NAMALWA (cell line): ENCODE results near the gene FTCD.
"Not testable (repeated sequence)": the region's sequence is repeated elsewhere in the genome, so short reads cannot be mapped to it uniquely, and the experiment has no call there.

Source experiments
- DNase-seq: peaks from one replicate; pipeline ENCODE4 v3.0.0-alpha.2; 2015; ENCODE audit warnings: low spot score

Gene FTCD

DNA sequence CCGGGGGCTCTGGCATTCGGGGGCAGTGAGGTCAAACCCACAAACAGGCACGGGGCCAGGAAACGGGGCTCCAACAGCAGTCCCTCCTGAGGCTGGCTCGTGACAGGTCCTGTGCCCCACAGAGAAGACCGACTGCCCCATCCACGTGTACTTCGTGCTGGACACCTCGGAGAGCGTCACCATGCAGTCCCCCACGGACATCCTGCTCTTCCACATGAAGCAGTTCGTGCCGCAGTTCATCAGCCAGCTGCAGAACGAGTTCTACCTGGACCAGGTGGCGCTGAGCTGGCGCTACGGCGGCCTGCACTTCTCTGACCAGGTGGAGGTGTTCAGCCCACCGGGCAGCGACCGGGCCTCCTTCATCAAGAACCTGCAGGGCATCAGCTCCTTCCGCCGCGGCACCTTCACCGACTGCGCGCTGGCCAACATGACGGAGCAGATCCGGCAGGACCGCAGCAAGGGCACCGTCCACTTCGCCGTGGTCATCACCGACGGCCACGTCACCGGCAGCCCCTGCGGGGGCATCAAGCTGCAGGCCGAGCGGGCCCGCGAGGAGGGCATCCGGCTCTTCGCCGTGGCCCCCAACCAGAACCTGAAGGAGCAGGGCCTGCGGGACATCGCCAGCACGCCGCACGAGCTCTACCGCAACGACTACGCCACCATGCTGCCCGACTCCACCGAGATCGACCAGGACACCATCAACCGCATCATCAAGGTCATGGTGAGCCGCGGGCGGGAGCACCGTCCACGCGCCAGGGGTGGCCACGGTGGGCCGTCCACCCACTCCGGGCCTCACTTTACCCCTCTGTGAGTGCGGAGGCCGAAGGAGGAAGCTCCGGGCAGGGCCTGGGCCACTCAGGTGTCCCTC is 43.3 kb downstream of the FTCD start:
- DNase-seq: no peak

DNA sequence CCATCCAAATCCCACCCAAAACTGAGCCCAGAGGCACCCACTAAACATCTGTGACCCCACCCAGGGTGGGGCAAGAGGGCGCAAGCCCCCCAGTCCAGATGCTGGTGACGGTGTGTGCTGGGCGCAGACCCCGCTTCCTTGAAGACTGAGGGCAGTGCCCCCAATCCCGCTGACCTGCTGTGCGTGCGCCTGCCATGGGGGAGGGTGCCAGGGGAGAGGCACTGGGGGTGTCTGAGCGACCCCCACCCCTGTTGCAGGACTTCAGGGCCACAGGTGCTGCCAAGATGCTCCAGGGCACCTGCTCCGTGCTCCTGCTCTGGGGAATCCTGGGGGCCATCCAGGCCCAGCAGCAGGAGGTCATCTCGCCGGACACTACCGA is 44.2 kb downstream of the FTCD start:
- DNase-seq: no peak

DNA sequence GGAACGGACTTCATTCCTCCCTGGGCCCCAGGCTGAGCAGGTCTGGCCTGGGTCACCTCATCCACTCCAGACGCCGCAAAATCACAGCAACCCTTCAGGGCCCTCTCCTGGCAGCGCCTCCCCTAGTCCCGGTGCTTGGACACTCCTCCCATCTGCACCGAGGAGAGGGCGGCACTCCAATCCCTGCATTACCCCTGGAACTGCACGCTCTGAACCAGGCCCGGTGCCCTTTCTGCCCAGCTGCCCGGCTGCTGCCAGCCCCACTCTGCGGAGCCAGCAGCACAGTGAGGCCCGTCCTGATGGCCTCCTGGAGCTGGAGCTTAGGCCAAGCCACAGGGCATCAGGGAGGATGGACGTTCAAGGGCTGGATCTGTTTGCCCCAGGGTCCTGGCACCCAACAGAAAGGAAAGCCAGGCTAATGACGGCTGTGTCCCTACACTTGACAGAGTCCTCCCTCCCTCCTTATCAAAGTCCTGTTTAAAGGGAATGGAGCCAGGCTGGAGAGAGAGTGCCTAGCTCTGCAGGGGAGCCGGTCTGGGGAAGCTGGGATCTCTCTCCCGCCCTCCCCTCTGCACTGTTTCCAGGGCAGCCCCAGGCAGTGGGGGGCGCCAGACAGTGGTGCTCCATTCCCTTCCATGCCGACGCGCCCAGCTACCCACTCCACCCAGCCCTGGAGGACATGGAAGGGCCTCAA is 44.7 kb downstream of the FTCD start:
- no peak for DNase-seq

DNA sequence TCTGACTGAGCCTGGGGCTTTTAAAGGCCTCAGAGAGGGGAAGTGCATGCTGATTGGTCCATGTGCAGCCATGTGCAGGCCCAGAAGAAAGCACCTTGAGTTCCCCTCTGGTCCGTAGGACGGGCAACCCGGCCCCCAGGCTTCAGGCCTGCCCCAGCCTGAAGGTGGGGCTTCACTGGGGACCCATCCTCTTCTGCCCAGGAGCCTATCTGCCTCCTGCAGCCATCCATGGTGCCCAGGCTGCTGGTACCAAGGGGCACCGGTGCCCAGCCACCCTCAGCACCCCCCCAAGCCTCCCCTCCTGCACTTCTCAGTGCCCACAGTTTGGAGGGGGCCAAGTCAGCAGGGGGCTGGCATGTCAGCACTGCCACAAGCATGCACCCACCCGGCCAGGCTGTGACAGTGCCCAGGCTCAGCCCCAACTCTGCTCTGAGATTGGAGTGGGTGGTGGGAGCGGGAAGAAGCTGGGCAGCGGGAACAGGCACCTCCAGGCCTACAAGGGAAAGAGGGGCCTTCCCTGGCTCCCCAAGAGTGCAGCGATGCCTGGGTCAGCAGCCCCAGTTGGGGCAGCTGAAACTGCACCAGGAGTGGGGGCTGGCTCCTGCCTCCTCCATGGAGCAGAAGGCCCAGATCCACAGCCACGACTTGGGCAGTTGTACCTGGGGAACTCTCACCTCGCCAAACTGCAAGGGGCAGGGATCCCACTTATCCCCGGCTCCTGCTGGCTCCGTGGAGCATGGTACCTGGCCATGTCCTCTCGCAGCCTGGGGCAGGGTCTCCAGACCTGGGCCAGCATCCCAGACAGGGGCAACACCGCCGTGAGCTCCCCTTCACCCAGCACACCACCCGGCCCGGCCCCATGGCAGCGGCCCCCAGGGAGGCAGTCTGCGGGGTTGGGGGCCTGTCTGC is 45.8 kb downstream of the FTCD start:
- no peak for DNase-seq

DNA sequence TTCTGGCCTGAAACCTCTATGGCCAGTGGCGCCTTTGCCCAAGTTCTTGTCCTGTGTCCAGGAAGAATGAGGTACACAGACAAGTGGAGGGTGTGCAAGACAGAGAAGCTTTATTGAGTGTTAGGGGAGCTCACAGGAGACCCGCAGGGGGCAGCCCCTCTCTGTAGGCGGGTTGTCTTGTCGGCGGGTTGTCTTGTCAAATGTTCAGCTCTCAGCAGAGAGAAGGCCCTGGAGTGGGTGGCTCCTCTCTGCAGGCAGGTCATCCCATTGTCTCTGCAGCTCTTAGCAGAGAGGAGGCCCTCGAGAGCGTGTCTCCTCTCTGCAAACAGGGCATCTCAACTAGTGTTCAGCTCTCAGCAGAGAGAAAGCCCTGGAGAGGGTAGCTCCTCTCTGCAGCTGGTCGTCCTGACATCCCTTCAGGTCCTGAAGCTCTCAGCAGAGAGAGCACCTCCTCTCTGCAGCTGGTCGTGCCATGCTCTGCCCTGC is 46.5 kb downstream of the FTCD start:
- DNase-seq: no peak

DNA sequence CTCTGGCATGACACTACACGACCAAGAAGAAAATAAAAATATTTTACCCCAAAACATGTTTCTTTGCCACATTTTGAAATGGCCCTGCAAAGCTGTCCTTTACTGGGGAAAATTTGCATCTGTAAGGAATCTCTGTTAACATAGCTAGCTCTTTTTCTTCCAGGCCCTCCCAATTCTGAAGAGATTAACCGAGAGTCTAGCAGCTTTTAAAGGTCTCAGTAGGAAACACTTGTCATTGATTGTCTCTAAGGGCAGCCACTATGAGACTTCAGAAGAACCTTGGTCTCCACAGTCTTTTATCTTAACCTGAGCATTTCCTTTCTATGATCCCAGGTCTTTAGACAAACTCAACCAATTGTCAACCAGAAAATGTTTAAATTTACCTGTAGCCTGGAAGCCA is 48.0 kb downstream of the FTCD start:
- not testable (repeated sequence) for DNase-seq

DNA sequence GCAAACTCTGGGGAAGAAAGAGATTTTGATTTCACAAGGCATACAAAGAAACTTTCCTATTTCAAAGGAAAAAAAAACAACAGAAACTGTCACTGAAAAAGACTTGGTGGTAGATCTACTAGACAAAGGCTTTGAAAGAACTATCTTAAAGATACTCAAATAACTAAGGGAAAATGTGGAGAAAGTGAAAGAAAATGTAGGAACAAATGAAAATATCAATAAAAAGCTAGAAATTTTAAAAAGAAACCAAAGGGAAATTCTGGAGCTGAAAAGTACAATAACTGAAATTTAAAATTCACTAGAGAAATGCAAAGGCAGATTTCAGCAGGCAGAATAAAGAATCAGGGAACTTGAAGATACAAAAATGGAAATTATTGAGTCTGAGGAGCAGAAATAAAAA is 51.3 kb downstream of the FTCD start:
- DNase-seq: no peak

DNA sequence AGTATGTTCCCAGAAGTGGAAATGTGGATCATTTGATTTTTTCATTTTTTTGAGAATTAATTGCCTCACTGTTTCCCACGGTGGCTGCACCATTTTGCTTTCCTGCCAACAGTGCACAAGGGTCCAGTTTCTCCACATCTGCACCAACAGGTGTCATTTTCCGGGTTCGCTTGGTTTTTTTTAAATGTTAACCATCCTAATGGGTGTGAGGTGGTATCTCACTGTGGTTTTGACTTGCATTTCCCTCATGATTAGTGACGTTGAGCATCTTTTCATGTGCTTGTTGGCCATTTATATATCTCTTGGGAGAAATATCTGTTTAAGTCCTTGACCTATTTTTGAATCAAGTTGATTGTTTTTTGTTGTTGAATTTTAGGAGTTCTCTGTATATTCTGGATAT is 54.5 kb downstream of the FTCD start:
- no peak for DNase-seq

DNA sequence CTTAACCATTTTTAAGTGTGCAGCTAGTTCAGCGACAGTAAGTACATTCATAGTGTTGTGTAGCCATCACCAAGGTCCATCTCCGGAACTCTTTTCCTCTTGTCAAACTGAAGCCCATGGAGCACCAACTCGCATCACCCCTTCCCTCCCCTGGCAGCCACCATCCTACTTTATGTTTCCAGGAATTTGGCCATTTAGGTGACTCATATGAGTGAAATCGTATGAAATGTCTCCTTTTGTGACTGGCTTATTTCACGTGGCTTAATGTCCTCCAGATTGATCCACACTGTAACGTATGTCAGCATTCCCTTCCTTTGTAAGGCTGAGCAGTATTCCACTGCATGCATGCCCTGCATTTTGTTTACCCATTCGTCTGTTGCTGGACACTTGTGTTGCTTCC is 55.0 kb downstream of the FTCD start:
- DNase-seq: no peak

DNA sequence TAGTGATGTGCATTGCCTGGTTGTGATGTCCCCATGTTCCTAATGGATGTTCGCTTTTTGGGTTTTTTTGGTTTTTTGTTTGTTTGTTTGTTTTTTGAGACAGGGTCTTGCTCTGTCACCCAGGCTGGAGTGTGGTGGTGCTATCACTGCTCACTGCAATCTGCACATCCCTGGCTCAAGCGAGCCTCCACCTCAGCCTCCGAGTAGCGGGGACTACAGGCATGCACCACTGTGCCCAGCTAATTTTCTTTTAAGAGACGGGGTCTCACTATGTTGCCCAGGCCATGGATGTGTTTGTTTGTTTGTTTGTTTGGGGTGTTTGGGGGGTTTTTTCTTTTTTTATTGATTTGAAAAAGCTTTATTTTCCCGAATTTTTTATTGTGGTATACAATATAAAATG is 55.4 kb downstream of the FTCD start:
- DNase-seq: no peak

DNA sequence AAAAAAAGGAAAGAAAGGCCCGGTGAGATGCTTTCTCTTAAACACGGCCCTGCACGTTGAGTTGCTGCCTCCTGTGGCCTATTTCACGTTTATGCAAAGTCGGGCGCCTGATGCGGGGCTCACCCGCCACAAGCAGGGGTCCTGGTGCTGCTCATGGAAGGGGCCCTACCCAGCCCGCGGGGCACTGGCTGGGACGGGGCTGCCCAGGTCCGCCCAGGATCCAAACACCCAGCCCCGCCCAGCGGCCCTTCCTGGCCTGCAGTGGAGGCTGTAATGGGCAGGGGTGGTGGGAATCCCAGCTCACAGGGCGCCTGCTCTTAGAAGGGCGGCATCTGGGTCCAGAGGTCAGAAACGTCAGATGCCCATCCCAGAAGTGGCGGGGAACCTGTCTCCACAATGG is 55.9 kb downstream of the FTCD start:
- no peak for DNase-seq

DNA sequence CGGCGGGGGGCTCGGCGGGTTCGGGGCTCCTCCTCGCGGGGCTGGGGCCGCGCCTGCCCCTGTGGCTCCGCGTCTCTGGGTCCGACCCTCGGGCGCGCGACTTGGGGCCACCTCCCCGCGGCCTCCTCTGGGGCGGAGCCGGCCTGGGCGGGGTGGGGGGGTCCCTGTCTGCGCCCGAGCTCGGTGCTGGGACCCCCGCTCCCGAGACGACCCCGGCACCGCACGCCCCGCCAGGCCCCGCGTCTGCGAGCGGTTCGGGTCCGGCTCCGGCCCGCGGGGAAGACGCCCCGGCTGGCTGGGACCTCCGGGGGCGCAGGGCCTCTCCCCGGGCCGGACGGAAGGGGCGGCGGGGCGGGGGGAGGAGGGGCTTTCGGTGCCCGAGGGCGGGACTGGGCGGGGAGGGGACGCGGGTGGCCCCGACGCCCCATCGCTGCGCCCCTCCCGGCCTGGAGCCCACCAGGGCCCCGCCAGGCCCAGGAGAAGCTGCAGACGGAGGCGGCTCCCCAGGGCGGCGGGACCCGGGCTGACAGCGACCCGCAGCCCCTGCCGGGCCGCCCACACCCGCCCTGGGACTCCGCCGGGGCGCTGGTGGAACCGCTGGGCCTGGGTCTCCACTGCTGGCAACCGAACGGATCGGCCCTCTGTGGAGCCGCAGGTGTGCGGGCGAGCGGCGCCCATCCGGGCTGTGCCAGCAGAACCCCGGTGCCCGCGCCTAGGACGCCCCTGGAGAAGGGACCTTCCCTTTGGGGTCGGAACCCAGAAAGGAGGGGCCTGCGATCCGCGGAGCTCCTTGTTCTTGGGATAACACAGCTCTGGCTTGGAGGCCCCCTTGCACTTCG is 56.9 kb downstream of the FTCD start:
- no peak for DNase-seq

DNA sequence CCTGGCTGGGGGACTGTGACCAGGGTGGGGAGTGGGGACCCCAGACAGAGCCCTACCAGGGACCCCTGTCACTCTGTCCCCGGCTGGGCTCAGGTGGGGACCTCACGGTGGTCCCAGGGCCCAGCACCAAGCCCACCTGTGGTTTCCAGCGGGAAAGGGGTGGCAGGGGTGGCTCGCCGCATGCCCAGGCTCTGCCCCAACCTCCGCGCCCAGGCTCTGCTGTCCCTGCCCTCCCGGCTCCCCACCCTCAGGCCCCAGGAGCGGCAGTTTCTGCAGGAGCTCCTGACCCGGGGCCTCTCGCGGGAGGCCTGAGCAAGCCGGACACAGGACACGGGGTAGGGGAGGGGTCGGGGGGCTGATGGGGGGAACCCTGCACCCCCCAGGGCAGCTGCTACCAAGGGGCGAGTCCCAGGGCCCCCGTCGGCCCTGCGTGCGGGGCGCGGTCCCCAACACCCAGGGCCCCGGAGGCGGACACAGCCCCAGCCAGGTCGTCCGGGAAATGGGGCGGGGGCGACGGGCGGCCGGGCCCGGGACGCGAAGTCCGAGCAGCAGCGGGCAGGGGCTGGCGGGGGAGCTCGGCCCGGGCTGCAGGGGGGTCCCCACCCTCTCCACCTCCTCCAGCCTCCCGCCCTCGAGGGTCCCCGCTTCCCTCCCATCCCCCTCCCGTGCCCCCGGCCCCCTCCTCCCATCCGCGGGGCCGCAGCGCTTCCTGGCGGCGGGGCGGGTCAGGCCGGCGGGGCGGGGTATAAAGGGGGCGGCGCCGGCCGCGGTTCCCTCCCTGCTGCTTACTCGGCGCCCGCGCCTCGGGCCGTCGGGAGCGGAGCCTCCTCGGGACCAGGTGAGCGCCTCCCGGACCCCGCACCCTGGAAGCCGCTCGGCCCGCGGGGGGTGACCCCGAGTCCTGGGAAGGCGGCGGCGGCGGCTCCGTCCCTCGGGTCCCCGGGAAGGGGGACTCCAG is 57.8 kb downstream of the FTCD start, which contains the start of gene COL6A2:
Gene COL6A2 (plus strand): TSS at position 777 of the 958 bp plus-strand sequence.
- DNase-seq: no peak

DNA sequence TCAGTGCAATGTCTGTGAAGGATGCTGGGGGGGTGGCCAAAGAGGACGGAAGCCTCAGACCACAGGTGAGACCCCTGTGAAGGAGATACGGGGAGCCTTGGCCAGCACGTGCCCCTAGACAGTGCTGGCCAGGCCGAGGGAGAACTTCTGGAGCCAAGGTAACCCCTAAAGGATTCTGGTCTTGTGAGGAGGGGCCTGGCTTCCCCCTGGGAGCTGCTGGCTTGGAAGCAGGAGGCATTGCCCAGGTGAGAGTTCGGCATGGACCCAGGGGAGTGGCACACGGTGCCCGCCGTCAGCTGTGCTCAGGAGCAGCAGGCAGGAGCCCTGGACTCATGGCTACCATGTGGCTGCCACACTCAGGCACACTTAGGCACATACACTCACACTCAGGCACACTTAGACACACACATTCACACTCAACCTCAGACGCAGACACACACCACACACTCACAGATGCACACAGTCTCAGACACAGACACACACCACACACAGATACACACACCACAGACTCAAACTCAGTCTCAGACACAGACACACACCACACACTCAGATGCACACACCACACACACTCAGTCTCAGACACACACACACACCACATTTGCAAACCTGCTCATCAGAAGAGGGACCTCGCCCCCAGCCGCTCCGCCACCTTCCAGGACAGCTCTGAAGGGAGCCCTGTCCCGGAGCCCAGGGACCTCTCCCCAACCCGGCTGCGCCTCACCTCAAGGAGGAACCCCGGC is 58.6 kb downstream of the FTCD start:
- DNase-seq: no peak

DNA sequence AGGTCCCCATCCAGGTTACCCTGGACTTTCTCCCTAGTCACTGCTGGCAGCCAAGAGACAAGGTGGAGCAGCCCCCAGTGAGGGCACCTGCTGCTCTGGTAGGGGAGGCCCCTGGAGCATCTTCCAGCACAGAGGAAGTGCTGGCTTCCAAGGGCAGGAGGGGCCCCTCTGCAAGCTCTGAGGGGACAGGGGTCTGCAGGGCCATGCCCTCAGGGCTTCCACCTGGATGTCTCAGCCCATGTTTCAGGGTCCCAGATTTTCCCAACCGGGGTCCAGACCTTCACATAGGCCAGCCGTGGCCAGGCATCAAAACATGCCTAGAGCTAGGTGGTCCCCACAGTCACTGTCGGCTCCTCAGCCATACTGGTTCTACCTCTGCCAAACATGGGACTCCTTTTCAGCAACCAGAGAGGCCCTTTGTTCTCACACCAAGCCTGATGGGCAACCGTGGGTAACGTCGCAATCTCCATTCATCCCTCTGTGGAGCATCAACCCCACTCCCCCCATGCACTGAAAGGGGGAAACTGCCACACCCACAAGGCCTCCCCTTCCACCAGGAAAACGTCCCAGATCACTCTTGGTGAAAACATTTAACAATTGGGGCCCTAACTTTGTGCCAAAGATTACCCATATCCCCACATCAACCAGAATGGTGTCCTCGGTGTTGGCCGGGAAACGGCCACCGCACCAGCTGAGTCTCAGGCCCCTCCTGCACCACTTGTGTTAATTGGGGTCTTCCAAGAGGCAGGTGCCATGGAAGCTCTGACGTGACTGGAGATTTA is 59.4 kb downstream of the FTCD start:
- no peak for DNase-seq

DNA sequence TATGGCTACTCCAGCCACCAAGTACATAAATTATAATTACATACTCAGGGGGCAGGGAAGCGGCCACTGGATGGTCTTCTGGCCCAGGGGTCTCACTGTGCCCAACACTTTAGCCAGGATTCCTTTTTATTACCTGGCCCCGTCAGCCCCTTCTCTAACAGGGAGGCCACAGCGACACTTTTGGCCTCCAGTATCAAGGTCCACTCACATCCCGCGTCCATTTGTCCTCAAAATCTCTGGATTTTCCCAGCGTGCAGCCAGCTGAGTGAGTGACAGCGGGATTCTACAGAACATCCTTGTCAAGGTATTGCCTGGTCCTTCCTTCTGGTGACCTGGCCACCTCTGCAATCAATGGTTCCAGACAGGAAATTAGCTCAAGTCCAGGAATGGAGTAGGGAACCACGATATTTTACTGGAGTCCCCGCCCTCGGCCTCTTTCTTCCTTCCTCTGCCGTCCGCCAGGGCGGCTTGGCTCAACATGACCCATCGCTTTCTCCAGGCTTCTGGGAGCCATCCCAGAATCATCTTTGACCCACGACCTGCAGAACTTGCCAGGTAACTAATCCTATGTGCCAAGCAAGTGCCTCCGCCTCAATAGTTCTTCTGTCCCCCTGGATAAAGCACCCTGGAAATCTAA is 60.2 kb downstream of the FTCD start:
- DNase-seq: no peak

DNA sequence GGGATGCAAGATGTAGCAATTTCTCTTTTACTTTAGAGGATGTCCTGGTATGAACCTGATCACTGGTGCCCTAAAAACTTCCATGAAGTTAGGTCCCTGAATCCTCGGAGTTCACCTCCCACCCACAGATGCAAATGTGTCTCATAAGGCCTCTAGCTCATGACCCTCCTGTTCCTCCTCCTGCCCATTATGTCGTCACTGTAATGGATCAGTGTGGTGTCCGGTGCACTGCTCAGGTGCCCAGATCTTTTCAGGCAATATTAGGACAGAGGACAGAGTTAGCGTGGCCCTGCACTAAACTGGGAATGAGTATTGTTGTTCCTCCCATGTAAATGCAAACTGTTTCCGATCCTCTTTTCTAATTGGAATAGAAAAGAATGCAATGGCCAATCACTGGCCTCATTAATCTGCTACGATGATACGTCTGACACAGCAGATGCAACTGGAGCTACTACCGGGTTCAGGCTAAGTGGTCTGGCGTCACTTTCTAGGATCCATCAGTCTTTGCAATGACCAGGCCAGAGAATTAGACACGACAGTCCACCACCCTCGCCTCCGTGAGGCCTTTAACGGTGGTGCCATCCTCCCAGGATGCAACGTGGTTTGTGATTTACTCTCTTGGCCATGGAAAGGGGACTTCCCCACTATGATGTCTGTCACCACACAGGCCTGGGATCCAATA is 60.8 kb downstream of the FTCD start:
- no peak for DNase-seq
